Measurements from ENCODE around the gene ABHD2. TPM values are rescaled to one million over a fixed set of nuclear protein-coding genes. Genes with fewer than 3 reads are reported as not detected.

The ABHD2 gene
- total RNA-seq, 1 experiment from 2014 or later, result 29.7 TPM

DNA sequence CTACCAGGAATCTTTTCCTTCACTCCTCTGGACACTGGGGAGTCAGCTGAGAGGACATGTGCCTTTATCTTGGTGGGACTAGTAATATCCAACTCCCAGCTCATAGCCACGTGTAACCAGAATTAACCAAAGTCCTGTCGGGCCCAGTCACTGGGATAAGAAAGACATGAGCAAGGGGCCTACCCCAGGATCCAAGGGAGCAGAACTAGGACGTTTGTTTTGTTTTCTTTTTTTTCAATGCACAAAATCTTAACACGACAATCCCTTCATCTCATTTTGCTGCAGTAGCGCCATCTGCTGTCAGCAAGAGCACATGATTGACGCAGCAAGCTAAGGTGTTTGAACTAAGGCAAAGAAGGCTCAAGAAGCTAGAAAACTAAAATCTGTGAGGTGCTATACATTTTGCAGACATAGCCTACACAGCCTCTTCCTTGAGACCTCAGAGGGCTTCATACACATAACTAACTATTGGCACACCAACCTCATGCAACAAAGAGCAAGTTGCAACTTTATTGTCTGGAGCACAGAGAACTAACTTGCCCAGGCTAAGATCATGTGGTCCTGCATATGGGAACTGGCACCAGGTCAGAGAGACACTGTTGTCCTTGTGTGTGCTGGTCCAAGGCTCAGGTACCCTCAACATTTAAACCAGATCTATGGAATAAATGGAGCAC, 89.5 kb downstream of the ABHD2 start:
- Mint-ChIP-seq H3K27me3 (ENCODE audit: low read depth) (no peaks in the 10 kb centered on the region), H3K36me3 (no peaks in the 10 kb centered on the region), H3K4me1 (peaks cover 3% of the 10 kb centered on the region; the same call in 1 of the 2 replicates), H3K4me3 (no peak overlapping the region), H3K27ac (peak overlapping the region; percentile 35), H3K9me3 (no peaks in the 10 kb centered on the region)
- ATAC-seq, result peak; percentile 62
- TF ChIP-seq, protein P1, sequence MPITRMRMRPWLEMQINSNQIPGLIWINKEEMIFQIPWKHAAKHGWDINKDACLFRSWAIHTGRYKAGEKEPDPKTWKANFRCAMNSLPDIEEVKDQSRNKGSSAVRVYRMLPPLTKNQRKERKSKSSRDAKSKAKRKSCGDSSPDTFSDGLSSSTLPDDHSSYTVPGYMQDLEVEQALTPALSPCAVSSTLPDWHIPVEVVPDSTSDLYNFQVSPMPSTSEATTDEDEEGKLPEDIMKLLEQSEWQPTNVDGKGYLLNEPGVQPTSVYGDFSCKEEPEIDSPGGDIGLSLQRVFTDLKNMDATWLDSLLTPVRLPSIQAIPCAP (CRISPR knock-in tag; IDR thresholded peaks at IDR 0.05), result no peak
- TF ChIP-seq, protein P2, sequence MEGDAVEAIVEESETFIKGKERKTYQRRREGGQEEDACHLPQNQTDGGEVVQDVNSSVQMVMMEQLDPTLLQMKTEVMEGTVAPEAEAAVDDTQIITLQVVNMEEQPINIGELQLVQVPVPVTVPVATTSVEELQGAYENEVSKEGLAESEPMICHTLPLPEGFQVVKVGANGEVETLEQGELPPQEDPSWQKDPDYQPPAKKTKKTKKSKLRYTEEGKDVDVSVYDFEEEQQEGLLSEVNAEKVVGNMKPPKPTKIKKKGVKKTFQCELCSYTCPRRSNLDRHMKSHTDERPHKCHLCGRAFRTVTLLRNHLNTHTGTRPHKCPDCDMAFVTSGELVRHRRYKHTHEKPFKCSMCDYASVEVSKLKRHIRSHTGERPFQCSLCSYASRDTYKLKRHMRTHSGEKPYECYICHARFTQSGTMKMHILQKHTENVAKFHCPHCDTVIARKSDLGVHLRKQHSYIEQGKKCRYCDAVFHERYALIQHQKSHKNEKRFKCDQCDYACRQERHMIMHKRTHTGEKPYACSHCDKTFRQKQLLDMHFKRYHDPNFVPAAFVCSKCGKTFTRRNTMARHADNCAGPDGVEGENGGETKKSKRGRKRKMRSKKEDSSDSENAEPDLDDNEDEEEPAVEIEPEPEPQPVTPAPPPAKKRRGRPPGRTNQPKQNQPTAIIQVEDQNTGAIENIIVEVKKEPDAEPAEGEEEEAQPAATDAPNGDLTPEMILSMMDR (IDR thresholded peaks at IDR 0.05), result peak; percentile 58
- ChIA-PET POLR2A (interaction anchor here (0.6 kb wide), 1 partner anchor 22 kb away, joined by 3 read pairs; no protein-coding TSS in a partner anchor), CTCF (interaction anchor here (0.5 to 2.6 kb wide), 60 partner anchors 9 to 498 kb away, joined by 3 to 44 read pairs (median 5); partner anchors contain the start of genes ABHD2, ACAN, FANCI and HAPLN3)
- DNase-seq (ENCODE audit: low spot score), result peak; percentile 60

DNA sequence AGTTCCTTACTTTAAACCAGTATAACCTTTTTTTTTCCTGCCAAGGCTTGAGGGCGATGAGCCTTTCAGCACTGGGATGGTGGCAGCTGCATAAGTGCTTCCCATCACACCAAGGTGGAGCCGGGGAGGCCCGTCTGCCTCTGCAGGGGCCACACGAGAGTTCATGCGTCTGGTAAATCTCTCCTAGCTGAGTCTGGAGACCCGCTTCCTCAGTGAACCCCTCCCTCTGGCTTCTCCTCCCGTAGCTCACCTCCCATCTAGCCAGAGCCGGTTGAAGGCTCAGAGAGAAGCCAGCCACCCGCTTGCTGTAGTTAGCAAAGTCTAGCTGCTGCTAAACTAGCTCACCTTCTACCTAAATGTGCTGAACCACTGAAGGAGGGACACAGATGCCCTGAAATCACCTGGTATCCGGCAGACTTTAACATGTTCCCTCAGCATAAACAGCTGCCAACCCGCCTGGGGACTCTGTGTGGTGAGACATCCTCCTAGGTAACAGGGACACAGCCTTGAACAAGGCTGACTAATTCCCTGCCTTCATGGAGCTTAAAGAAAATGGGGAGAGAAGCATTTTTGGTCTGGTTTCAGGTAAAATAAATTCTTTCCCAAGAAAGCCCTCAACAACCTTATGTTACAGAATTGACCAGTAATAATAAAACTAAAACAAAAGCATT, 90.2 kb downstream of the ABHD2 start:
- H3K36me3 Mint-ChIP-seq, result no peaks in the 10 kb centered on the region
- ChIA-PET POLR2A (interaction anchor here (0.6 kb wide), 1 partner anchor 22 kb away, joined by 3 read pairs; no protein-coding TSS in a partner anchor), CTCF (interaction anchor here (0.5 to 2.6 kb wide), 60 partner anchors 8 to 498 kb away, joined by 3 to 44 read pairs (median 5); partner anchors contain the start of genes ABHD2, ACAN, FANCI and HAPLN3)
- ATAC-seq (no peak), DNase-seq (ENCODE audit: low spot score) (no peak)
- TF ChIP-seq GABPB1 (CRISPR knock-in tag; IDR thresholded peaks at IDR 0.05), result no peak
- TF ChIP-seq, protein P3, sequence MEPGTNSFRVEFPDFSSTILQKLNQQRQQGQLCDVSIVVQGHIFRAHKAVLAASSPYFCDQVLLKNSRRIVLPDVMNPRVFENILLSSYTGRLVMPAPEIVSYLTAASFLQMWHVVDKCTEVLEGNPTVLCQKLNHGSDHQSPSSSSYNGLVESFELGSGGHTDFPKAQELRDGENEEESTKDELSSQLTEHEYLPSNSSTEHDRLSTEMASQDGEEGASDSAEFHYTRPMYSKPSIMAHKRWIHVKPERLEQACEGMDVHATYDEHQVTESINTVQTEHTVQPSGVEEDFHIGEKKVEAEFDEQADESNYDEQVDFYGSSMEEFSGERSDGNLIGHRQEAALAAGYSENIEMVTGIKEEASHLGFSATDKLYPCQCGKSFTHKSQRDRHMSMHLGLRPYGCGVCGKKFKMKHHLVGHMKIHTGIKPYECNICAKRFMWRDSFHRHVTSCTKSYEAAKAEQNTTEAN (CRISPR knock-in tag; IDR thresholded peaks at IDR 0.05), result no peak
- TF ChIP-seq KAT7 (CRISPR knock-in tag; IDR thresholded peaks at IDR 0.05; ENCODE audit: borderline replicate concordance), result no peak
- TF ChIP-seq GRHL2 (CRISPR knock-in tag; IDR thresholded peaks at IDR 0.05; ENCODE audit: insufficient replicate concordance, severe bottlenecking), result no peak
- TF ChIP-seq, protein P4, sequence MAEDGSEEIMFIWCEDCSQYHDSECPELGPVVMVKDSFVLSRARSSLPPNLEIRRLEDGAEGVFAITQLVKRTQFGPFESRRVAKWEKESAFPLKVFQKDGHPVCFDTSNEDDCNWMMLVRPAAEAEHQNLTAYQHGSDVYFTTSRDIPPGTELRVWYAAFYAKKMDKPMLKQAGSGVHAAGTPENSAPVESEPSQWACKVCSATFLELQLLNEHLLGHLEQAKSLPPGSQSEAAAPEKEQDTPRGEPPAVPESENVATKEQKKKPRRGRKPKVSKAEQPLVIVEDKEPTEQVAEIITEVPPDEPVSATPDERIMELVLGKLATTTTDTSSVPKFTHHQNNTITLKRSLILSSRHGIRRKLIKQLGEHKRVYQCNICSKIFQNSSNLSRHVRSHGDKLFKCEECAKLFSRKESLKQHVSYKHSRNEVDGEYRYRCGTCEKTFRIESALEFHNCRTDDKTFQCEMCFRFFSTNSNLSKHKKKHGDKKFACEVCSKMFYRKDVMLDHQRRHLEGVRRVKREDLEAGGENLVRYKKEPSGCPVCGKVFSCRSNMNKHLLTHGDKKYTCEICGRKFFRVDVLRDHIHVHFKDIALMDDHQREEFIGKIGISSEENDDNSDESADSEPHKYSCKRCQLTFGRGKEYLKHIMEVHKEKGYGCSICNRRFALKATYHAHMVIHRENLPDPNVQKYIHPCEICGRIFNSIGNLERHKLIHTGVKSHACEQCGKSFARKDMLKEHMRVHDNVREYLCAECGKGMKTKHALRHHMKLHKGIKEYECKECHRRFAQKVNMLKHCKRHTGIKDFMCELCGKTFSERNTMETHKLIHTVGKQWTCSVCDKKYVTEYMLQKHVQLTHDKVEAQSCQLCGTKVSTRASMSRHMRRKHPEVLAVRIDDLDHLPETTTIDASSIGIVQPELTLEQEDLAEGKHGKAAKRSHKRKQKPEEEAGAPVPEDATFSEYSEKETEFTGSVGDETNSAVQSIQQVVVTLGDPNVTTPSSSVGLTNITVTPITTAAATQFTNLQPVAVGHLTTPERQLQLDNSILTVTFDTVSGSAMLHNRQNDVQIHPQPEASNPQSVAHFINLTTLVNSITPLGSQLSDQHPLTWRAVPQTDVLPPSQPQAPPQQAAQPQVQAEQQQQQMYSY (CRISPR knock-in tag; IDR thresholded peaks at IDR 0.05), result no peak
- TF ChIP-seq, protein P5, sequence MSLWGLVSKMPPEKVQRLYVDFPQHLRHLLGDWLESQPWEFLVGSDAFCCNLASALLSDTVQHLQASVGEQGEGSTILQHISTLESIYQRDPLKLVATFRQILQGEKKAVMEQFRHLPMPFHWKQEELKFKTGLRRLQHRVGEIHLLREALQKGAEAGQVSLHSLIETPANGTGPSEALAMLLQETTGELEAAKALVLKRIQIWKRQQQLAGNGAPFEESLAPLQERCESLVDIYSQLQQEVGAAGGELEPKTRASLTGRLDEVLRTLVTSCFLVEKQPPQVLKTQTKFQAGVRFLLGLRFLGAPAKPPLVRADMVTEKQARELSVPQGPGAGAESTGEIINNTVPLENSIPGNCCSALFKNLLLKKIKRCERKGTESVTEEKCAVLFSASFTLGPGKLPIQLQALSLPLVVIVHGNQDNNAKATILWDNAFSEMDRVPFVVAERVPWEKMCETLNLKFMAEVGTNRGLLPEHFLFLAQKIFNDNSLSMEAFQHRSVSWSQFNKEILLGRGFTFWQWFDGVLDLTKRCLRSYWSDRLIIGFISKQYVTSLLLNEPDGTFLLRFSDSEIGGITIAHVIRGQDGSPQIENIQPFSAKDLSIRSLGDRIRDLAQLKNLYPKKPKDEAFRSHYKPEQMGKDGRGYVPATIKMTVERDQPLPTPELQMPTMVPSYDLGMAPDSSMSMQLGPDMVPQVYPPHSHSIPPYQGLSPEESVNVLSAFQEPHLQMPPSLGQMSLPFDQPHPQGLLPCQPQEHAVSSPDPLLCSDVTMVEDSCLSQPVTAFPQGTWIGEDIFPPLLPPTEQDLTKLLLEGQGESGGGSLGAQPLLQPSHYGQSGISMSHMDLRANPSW (CRISPR knock-in tag; conservative IDR thresholded peaks at IDR 0.05; ENCODE audit: low read depth), result no peak
- TF ChIP-seq ZNF138 (CRISPR knock-in tag; conservative IDR thresholded peaks at IDR 0.05), result no peak
- TF ChIP-seq, protein P6, sequence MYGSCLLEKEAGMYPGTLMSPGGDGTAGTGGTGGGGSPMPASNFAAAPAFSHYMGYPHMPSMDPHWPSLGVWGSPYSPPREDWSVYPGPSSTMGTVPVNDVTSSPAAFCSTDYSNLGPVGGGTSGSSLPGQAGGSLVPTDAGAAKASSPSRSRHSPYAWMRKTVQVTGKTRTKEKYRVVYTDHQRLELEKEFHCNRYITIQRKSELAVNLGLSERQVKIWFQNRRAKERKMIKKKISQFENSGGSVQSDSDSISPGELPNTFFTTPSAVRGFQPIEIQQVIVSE (CRISPR knock-in tag; IDR thresholded peaks at IDR 0.05; ENCODE audit: borderline replicate concordance), result no peak
- TF ChIP-seq TCF7 (CRISPR knock-in tag; IDR thresholded peaks at IDR 0.05; ENCODE audit: low read depth), result no peak
- no peak for TF ChIP-seq NFATC4 (CRISPR knock-in tag; IDR thresholded peaks at IDR 0.05)
- TF ChIP-seq ZNF671 (CRISPR knock-in tag; IDR thresholded peaks at IDR 0.05), result no peak
- TF ChIP-seq IRF2 (CRISPR knock-in tag; IDR thresholded peaks at IDR 0.05; ENCODE audit: borderline replicate concordance, low read depth), result no peak
- TF ChIP-seq EMX1 (CRISPR knock-in tag; IDR thresholded peaks at IDR 0.05), result no peak
- H3K27ac Mint-ChIP-seq, result no peak overlapping the region
- H3K4me3 Mint-ChIP-seq, result no peak overlapping the region
- H3K27me3 Mint-ChIP-seq (ENCODE audit: low read depth), result no peaks in the 10 kb centered on the region
- H3K9me3 Mint-ChIP-seq, result no peaks in the 10 kb centered on the region
- H3K4me1 Mint-ChIP-seq, result peaks cover 3% of the 10 kb centered on the region; the same call in 1 of the 2 replicates
